OCI-LY1 (cell line): Measurements from ENCODE around the gene MTHFSD.

Experiments
- H2AFZ ChIP-seq: fragments of 200-600 bp; sonication (generic), shearing (Covaris generic); 2 replicates; pipeline ENCODE4 v1.6.0; 2014; ENCODE audit warnings: antibody characterized with exemption, mild to moderate bottlenecking, low read length
- H3F3A ChIP-seq: fragments of 200-600 bp; sonication (generic), shearing (Covaris generic); 2 replicates; pipeline ENCODE4 v1.6.0; 2014; ENCODE audit warnings: mild to moderate bottlenecking, antibody characterized with exemption, low read length, moderate library complexity; ENCODE audit not compliant: insufficient read depth
- H3K27ac ChIP-seq: fragments of 200-600 bp; sonication (generic); 2 replicates; pipeline ENCODE4 v1.5.1; 2014; ENCODE audit warnings: low read length, mixed run types, mild to moderate bottlenecking, low read depth; ENCODE audit not compliant: poor library complexity, severe bottlenecking
- H3K27me3 ChIP-seq: fragments of 200-600 bp; sonication (generic); 2 replicates; pipeline ENCODE4 v1.6.0; 2014; ENCODE audit warnings: antibody characterized with exemption, mild to moderate bottlenecking, low read length, moderate library complexity; ENCODE audit not compliant: insufficient read depth
- H3K36me3 ChIP-seq: fragments of 200-600 bp; sonication (generic); 2 replicates; pipeline ENCODE4 v1.6.1; 2014; ENCODE audit warnings: mild to moderate bottlenecking, antibody characterized with exemption, low read length, moderate library complexity, mixed read lengths; ENCODE audit not compliant: insufficient read depth
- H3K4me1 ChIP-seq: fragments of 200-600 bp; sonication (generic); 2 replicates; pipeline ENCODE4 v1.5.1; 2014; ENCODE audit warnings: mild to moderate bottlenecking, low read length, moderate library complexity; ENCODE audit not compliant: insufficient read depth, severe bottlenecking
- H3K4me2 ChIP-seq: fragments of 200-600 bp; sonication (generic), shearing (Covaris generic); 2 replicates; pipeline ENCODE4 v1.6.1; 2014; ENCODE audit warnings: low read length
- H3K4me3 ChIP-seq: fragments of 200-600 bp; sonication (generic); 2 replicates; pipeline ENCODE4 v1.5.1; 2014; ENCODE audit warnings: low read length, low read depth, mild to moderate bottlenecking, mixed read lengths; ENCODE audit not compliant: poor library complexity, severe bottlenecking
- H3K79me2 ChIP-seq: fragments of 200-600 bp; shearing (Covaris generic); 2 replicates; pipeline ENCODE4 v1.6.1; 2016; ENCODE audit warnings: mixed run types, low read length, mixed read lengths; ENCODE audit not compliant: insufficient read depth
- H3K9ac ChIP-seq: fragments of 200-600 bp; sonication (generic), shearing (Covaris generic); 2 replicates; pipeline ENCODE4 v1.6.1; 2014; ENCODE audit warnings: mild to moderate bottlenecking, low read length, mixed read lengths
- H3K9me2 ChIP-seq: fragments of 200-600 bp; sonication (generic), shearing (Covaris generic); 2 replicates; pipeline ENCODE4 v1.6.1; 2014; ENCODE audit warnings: low read depth, mild to moderate bottlenecking, low read length, mixed read lengths
- H3K9me3 ChIP-seq: fragments of 200-600 bp; shearing (Covaris generic); 2 replicates; pipeline ENCODE4 v1.6.1; 2014; ENCODE audit warnings: low read length, mixed read lengths
- H4K20me1 ChIP-seq: fragments of 200-600 bp; sonication (generic), shearing (Covaris generic); 2 replicates; pipeline ENCODE4 v1.6.0; 2016; ENCODE audit warnings: mild to moderate bottlenecking, low read length; ENCODE audit not compliant: insufficient read depth
- EZH2 ChIP-seq: fragments of 200-600 bp; sonication (generic), shearing (Covaris generic); IDR thresholded peaks from 2 replicates; pipeline ENCODE4 v1.8.0; 2017; ENCODE audit warnings: borderline replicate concordance, mixed run types, mild to moderate bottlenecking, antibody characterized with exemption, low read length, moderate library complexity, mixed read lengths
- TF ChIP-seq, protein P1 (sequence below): fragments of 200-600 bp; sonication (generic), shearing (Covaris generic); IDR thresholded peaks from 2 replicates; pipeline ENCODE4 v1.5.1; 2017; ENCODE audit warnings: mild to moderate bottlenecking, antibody characterized with exemption, low read length, moderate library complexity, mixed read lengths

MTHFSD gene

GRCh38 chr16:86480444-86480843 is 74.6 kb downstream of the MTHFSD start:
- peaks cover 4% of the 10 kb centered on the region; the same call in 1 of the 2 replicates for H3K27me3 ChIP-seq
- TF ChIP-seq, protein P1, sequence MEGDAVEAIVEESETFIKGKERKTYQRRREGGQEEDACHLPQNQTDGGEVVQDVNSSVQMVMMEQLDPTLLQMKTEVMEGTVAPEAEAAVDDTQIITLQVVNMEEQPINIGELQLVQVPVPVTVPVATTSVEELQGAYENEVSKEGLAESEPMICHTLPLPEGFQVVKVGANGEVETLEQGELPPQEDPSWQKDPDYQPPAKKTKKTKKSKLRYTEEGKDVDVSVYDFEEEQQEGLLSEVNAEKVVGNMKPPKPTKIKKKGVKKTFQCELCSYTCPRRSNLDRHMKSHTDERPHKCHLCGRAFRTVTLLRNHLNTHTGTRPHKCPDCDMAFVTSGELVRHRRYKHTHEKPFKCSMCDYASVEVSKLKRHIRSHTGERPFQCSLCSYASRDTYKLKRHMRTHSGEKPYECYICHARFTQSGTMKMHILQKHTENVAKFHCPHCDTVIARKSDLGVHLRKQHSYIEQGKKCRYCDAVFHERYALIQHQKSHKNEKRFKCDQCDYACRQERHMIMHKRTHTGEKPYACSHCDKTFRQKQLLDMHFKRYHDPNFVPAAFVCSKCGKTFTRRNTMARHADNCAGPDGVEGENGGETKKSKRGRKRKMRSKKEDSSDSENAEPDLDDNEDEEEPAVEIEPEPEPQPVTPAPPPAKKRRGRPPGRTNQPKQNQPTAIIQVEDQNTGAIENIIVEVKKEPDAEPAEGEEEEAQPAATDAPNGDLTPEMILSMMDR = no peak
- TF ChIP-seq EZH2 = no peak
- no peaks in the 10 kb centered on the region for H3K9me2 ChIP-seq
- H3K27ac ChIP-seq = no peak overlapping the region
- no peaks in the 10 kb centered on the region for H3K4me1 ChIP-seq
- no peaks in the 10 kb centered on the region for H3K9me3 ChIP-seq
- no peak overlapping the region for H3K9ac ChIP-seq
- H3F3A ChIP-seq = no peaks in the 10 kb centered on the region
- H3K4me3 ChIP-seq = no peak overlapping the region
- H3K36me3 ChIP-seq = no peaks in the 10 kb centered on the region
- H4K20me1 ChIP-seq = no peaks in the 10 kb centered on the region
- H3K4me2 ChIP-seq = no peak overlapping the region
- no peak overlapping the region for H2AFZ ChIP-seq
- H3K79me2 ChIP-seq = no peaks in the 10 kb centered on the region
